WERI-Rb-1 (cell line): ENCODE measurements around the gene C1D.
"Not testable (repeated sequence)": the region's sequence is repeated elsewhere in the genome, so short reads cannot be mapped to it uniquely, and the experiment has no call there.

ENCODE experiments used
- DNase-seq: peaks from one replicate; pipeline ENCODE4 v3.0.0-alpha.2; 2020
- H3K27ac ChIP-seq: fragments of 250-450 bp; sonication (Bioruptor Pico); 2 replicates; pipeline ENCODE4 v1.5.1; 2020; ENCODE audit warnings: mild to moderate bottlenecking, moderate library complexity
- H3K27me3 ChIP-seq: fragments of 250-450 bp; sonication (Bioruptor Pico); 2 replicates; pipeline ENCODE4 v1.5.1; 2021; ENCODE audit warnings: mild to moderate bottlenecking, low read depth, moderate library complexity; ENCODE audit not compliant: insufficient read depth, severe bottlenecking
- H3K36me3 ChIP-seq: fragments of 250-450 bp; sonication (Bioruptor Pico); 2 replicates; pipeline ENCODE4 v1.5.1; 2020; ENCODE audit warnings: mild to moderate bottlenecking, moderate library complexity
- H3K4me3 ChIP-seq: 2 replicates; pipeline ENCODE4 v1.5.1; 2011; ENCODE audit warnings: low read depth, mild to moderate bottlenecking, control low read depth, low read length
- H3K9me3 ChIP-seq: fragments of 250-450 bp; sonication (Bioruptor Pico); 2 replicates; pipeline ENCODE4 v1.5.1; 2021; ENCODE audit warnings: mild to moderate bottlenecking, moderate library complexity; ENCODE audit not compliant: severe bottlenecking
- TF ChIP-seq, protein P1 (sequence below): IDR thresholded peaks from 2 replicates; pipeline ENCODE4 v1.5.1; 2011; ENCODE audit warnings: low read depth, mild to moderate bottlenecking, control low read depth, inconsistent platforms, low read length

The C1D gene

DNA sequence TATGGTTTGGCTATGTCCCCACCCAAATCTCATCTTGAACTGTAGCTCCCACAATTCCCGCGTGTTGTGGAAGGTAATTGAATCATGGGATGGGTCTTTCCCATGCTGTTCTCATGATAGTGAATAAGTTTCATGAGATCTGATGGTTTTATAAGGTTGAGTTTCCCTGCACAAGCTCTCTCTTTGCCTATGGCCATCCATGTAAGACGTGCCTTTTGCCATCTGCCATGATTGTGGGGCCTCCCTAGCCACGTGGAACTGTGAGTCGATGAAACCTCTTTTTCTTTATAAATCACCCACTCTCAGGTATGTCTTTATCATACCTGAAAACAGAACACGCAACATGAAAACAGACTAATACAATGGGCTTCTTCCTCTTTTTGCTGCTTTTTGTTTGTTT lies 11.2 kb upstream of the C1D start:
- no peaks in the 10 kb centered on the region for H3K36me3 ChIP-seq
- H3K27me3 ChIP-seq = no peaks in the 10 kb centered on the region
- no peak for DNase-seq
- H3K9me3 ChIP-seq = no peaks in the 10 kb centered on the region
- TF ChIP-seq, protein P1, sequence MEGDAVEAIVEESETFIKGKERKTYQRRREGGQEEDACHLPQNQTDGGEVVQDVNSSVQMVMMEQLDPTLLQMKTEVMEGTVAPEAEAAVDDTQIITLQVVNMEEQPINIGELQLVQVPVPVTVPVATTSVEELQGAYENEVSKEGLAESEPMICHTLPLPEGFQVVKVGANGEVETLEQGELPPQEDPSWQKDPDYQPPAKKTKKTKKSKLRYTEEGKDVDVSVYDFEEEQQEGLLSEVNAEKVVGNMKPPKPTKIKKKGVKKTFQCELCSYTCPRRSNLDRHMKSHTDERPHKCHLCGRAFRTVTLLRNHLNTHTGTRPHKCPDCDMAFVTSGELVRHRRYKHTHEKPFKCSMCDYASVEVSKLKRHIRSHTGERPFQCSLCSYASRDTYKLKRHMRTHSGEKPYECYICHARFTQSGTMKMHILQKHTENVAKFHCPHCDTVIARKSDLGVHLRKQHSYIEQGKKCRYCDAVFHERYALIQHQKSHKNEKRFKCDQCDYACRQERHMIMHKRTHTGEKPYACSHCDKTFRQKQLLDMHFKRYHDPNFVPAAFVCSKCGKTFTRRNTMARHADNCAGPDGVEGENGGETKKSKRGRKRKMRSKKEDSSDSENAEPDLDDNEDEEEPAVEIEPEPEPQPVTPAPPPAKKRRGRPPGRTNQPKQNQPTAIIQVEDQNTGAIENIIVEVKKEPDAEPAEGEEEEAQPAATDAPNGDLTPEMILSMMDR = no peak
- no peak overlapping the region for H3K4me3 ChIP-seq
- no peak overlapping the region for H3K27ac ChIP-seq

DNA sequence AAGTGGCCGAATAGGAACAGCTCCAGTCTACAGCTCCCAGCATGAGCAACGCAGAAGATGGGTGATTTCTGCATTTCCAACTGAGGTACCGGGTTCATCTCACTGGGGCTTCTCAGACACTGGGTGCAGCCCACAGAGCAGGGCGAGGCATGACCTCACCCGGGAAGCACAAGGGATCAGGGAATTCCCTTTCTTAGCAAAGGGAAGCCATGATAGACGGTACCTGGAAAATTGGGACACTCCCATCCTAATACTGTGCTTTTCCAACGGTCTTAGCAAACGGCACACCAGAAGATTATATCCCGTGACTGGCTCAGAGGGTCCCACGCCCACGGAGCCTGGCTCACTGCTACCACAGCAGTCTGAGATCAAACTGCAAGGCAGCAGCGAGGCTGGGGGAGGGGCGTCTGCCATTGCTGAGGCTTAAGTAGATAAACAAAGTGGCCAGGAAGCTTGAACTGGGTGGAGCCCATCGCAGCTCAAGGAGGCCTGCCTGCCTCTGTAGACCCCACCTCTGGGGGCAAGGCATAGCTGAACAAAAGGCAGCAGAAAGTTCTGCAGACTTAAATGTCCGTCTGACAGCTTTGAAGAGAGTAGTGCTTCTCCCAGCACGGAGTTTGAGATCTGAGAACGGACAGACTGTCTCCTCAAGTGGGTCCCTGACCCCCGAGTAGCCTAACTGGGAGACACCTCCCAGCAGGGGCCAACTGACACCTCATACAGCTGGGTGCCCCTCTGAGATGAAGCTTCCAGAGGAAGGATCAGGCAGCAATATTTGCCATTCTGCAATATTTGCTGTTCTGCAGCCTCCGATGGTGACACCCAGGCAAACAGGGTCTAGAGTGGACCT lies 1.2 kb upstream of the C1D start:
- DNase-seq = peak; percentile 92
- not testable (repeated sequence) for H3K27me3 ChIP-seq, H3K36me3 ChIP-seq
- Histone ChIP-seq H3K9me3 (peaks cover 12% of the 10 kb centered on the region), H3K4me3 (peak overlapping the region; percentile 68), H3K27ac (peak overlapping the region; percentile 85)

DNA sequence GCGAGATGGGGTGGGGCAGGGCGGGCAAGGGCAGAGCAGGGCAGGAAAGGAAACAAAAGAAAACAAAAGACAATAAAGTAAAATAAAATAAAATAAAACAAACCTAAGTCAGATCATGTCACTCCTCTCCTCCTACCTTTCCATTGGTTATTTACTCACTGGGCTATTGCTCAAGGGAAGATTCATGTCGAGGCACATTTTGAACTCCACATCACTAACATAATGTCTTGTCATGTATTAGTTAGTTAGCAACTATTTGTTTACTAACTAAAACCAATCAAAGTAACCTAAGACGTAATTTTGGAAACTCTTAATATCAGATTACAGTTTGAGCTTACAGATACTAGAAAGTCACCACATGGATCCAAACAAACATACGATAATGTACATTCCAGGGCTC lies 2.2 kb downstream of the C1D start:
- TF ChIP-seq, protein P1 = no peak
- Histone ChIP-seq H3K36me3 (no peaks in the 10 kb centered on the region; the same call in 1 of the 2 replicates), H3K27ac (no peak overlapping the region), H3K27me3 (no peaks in the 10 kb centered on the region), H3K9me3 (peaks cover 7% of the 10 kb centered on the region), H3K4me3 (no peak overlapping the region)
- DNase-seq = no peak

DNA sequence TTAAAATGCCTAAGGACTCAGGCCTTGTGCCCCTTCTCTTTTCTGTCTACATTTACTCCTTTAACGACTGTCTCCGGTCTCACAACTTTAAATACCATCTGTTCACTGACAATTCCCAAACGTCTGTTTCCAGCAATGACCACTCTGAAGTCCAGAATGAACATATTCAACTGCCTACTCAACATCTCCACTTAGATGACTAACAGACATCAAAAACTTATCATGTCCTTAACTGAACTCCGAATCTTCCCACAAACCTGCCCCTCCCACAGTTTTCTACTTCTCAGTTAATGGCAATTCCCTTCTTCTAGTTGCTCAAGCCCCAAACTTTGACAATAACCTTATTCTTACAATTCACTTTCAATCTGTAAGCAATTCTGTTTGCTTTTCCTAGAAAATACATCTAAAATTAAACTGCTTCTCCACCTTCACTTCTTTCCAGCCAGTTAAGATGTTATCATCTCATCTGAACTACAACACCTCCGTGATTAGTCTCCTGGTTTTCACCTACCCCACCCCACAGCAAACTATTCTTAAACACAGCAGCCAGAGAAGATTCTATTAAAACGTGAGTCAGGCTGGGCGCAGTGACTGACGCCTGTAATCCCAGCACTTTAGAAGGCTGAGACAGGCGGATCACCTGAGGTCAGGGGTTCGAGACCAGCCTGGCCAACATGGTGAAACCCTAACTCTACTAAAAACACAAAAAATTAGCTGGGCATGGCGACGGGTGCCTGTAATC lies 2.8 kb downstream of the C1D start:
- Histone ChIP-seq H3K4me3 (no peak overlapping the region), H3K36me3 (no peaks in the 10 kb centered on the region; the same call in 1 of the 2 replicates), H3K9me3 (peaks cover 6% of the 10 kb centered on the region), H3K27me3 (no peaks in the 10 kb centered on the region), H3K27ac (no peak overlapping the region)
- DNase-seq = no peak
- TF ChIP-seq, protein P1 = no peak

DNA sequence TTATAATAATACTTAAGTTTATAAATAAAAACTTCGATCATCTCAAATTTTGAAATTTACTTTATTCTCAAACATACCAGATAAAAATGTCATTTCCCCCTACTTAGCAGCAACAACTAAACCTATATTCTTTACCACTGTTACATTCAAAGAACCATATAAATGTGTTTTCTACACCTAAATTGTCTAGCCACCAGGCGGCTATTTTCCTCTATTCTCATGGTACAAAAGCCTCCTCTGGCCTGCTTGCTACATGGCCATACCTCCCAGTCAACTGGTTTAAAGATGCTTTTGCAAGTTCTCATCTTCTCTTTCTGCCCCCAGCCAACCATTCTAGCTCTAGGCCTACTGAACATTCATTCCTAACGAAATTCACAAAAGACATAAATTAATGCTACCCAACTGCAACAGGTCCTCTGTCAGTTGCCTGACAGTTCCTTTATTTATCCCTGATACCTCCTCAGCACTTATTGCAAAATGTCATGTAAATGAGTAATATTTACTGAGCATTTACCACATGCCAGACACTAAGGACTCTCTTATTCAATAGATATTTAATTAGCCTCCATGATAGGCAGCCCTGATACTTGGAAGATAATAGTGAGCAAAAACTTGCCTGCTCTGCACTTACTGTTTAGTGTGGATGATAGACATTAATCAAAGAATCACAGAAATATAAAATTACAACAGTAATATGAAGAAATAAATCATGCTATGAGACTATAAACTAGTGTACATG lies 5.0 kb downstream of the C1D start:
- TF ChIP-seq, protein P1 = no peak
- H3K36me3 ChIP-seq = no peaks in the 10 kb centered on the region; the same call in 1 of the 2 replicates
- H3K27ac ChIP-seq = no peak overlapping the region
- H3K9me3 ChIP-seq = no peaks in the 10 kb centered on the region
- no peaks in the 10 kb centered on the region for H3K27me3 ChIP-seq
- no peak overlapping the region for H3K4me3 ChIP-seq
- DNase-seq = no peak
